HG02884 (cell line): Measurements from ENCODE around the gene LRRTM3.

Source experiments
- ATAC-seq: cut with Tn5 transposase; IDR thresholded peaks from one replicate; pipeline ENCODE4 v1.9.1; 2021; ENCODE audit warnings: mild to moderate bottlenecking, moderate library complexity; ENCODE audit not compliant: unreplicated experiment

LRRTM3 gene

GRCh38 chr10:67112765-67113164 is 186.9 kb downstream of the LRRTM3 start:
- ATAC-seq: no peak

GRCh38 chr10:67114945-67115344 is 189.1 kb downstream of the LRRTM3 start:
- no peak for ATAC-seq

- no peak for ATAC-seq
Observed at GRCh38 chr10:67115972-67116371, 190.1 kb downstream of the LRRTM3 start.

DNA sequence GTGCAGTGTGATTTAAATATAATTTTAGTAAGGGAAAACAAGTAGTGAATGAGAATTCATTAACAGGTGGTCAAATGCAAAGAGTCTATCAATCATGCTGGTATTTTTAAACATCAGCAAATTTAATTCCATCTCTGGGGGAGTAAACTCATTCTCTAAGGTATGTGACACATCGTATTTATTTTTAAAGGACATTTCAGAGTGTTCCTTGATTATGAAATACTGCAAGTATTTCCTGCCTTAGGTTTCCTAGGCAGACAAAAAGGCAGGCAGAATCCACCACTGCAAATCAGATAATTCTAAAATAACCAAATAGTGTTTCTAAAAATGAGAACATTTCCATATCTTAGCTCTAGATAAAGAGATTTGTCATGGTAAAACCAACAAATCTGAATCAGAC is 193.8 kb downstream of the LRRTM3 start:
- ATAC-seq: no peak

GRCh38 chr10:67127441-67127840 is 201.6 kb downstream of the LRRTM3 start:
- ATAC-seq: no peak

GRCh38 chr10:67140641-67141040 is 214.8 kb downstream of the LRRTM3 start:
- ATAC-seq: no peak

DNA sequence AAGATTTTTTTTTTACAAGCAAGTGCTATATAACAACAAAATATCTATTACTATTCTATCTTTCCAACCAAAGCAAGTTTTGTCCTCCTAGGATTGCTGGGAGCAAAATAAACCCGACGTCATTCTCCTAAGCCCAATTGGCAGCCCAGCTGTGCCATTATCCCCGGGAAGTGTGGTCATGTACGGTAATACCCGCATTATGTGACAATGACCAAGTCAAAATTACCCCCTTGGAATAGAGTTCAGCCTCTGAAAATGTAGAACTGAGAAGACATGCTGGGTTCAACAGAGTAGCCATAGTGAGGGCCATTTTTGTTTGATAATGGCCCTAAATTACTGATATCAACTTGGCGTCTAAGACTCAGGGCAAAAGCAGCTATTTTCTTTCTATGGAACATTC is 215.5 kb downstream of the LRRTM3 start:
- no peak for ATAC-seq

GRCh38 chr10:67144530-67144929 is 218.7 kb downstream of the LRRTM3 start:
- no peak for ATAC-seq
